H1 (cell line): ENCODE measurements around the gene MTX1. TPM values are rescaled to one million over a fixed set of nuclear protein-coding genes. Genes with fewer than 3 reads are reported as not detected.
A peak's percentile ranks its signal among the peaks of the same experiment; 100 is the strongest.

Experiments used
- CTCF ChIA-PET: fragments of 300-600 bp; sonication (Branson Sonifier 250); formaldehyde crosslinking; loops from one replicate; lab custom pipeline; 2021; ENCODE audit not compliant: partially characterized antibody; lab: Charles Lee
- POLR2A ChIA-PET: fragments of 300-600 bp; sonication (Branson Sonifier 250); formaldehyde crosslinking; loops from one replicate; lab custom pipeline; 2021; ENCODE audit warnings: inconsistent platforms; ENCODE audit not compliant: partially characterized antibody; lab: Charles Lee
- DNase-seq, 2 experiments: peaks; one replicate each; pipeline versions ENCODE4 v3.0.0 to v3.0.0-alpha.2; 2010 to 2022; ENCODE audit warnings: low spot score in 2 of 2, low read depth in 1 of 2, mixed read lengths in 1 of 2
- FAIRE-seq: peaks from 2 replicates; lab custom pipeline; 2011; peaks lifted over from hg19 to GRCh38; lab: Jason Lieb, UNC
- H2AFZ ChIP-seq: 2 replicates; pipeline ENCODE4 v1.8.1; 2012; ENCODE audit warnings: low read length, inconsistent platforms
- H2AK5ac ChIP-seq: 2 replicates; pipeline ENCODE4 v1.6.1; 2013; ENCODE audit warnings: low read depth, low read length
- H2BK120ac ChIP-seq: replicated peaks from 2 replicates; pipeline ENCODE3; 2013; ENCODE audit warnings: low read depth, low read length, inconsistent platforms
- H2BK12ac ChIP-seq: 2 replicates; pipeline ENCODE4 v1.6.1; 2013; ENCODE audit warnings: low read depth, low read length
- H2BK15ac ChIP-seq: 2 replicates; pipeline ENCODE4 v1.6.1; 2013; ENCODE audit warnings: low read length
- H2BK20ac ChIP-seq: 2 replicates; pipeline ENCODE4 v1.6.1; 2013; ENCODE audit warnings: low read length
- H2BK5ac ChIP-seq: 2 replicates; pipeline ENCODE4 v1.6.1; 2013; ENCODE audit warnings: low read depth, low read length
- H3K14ac ChIP-seq: 2 replicates; pipeline ENCODE4 v1.6.1; 2013; ENCODE audit warnings: inconsistent platforms; ENCODE audit not compliant: insufficient read length
- H3K18ac ChIP-seq: 2 replicates; pipeline ENCODE4 v1.6.1; 2013; ENCODE audit warnings: low read length; ENCODE audit errors: extremely low read depth
- H3K23ac ChIP-seq: 2 replicates; pipeline ENCODE4 v1.6.1; 2013; ENCODE audit warnings: inconsistent platforms; ENCODE audit not compliant: insufficient read length
- H3K23me2 ChIP-seq: 2 replicates; pipeline ENCODE4 v1.6.1; 2013; ENCODE audit warnings: low read depth, low read length
- H3K27ac ChIP-seq: 2 replicates; pipeline ENCODE4 v1.6.1; 2011; ENCODE audit warnings: low read depth, low read length, inconsistent platforms
- H3K27me3 ChIP-seq, 4 experiments: replicated peaks in 1 of 4; 1 replicate in 1 of 4; 2 replicates in 3 of 4; pipeline versions ENCODE4 v1.6.1 to v1.8.1; 2011 to 2013; ENCODE audit warnings: low read length in 3 of 4, mild to moderate bottlenecking in 3 of 4, inconsistent platforms in 2 of 4, mixed read lengths in 2 of 4, moderate library complexity in 1 of 4; ENCODE audit not compliant: control insufficient read depth in 3 of 4, insufficient read depth in 3 of 4; ENCODE audit errors: extremely low read depth in 1 of 4
- H3K36me3 ChIP-seq, 4 experiments: 2 replicates each; pipeline versions ENCODE4 v1.6.1 to v1.8.1; 2011 to 2013; ENCODE audit warnings: mild to moderate bottlenecking in 4 of 4, low read length in 3 of 4, moderate library complexity in 2 of 4, control low read depth in 1 of 4, inconsistent platforms in 1 of 4; ENCODE audit not compliant: insufficient read depth in 4 of 4, control insufficient read depth in 2 of 4
- H3K4ac ChIP-seq: replicated peaks from 2 replicates; pipeline ENCODE3; 2013; ENCODE audit warnings: low read length, low read depth, mixed read lengths, inconsistent platforms; ENCODE audit not compliant: insufficient read length
- H3K4me1 ChIP-seq, 4 experiments: replicated peaks in 1 of 4; 1 replicate in 1 of 4; 2 replicates in 3 of 4; pipeline versions ENCODE4 v1.6.1 to v1.8.1; 2011 to 2013; ENCODE audit warnings: low read length in 3 of 4, inconsistent platforms in 2 of 4, mixed read lengths in 1 of 4; ENCODE audit not compliant: insufficient read depth in 4 of 4, control insufficient read depth in 3 of 4
- H3K4me2 ChIP-seq, 2 experiments: 2 replicates each; pipeline versions ENCODE4 v1.6.1 to v1.8.1; 2011 to 2013; ENCODE audit warnings: low read depth in 2 of 2, low read length in 2 of 2, control low read depth in 1 of 2, inconsistent platforms in 1 of 2, mild to moderate bottlenecking in 1 of 2; ENCODE audit not compliant: insufficient read depth in 1 of 2
- H3K4me3 ChIP-seq, 4 experiments: fragments of 200-600, 300-600 bp in 1 of 4; sonication (generic), shearing (Covaris generic), sonication (Bioruptor Twin) in 1 of 4; 2 replicates each; pipeline versions ENCODE4 v1.5.1 to v1.8.1; 2011 to 2016; ENCODE audit warnings: low read length in 4 of 4, low read depth in 3 of 4, control low read depth in 2 of 4, inconsistent platforms in 2 of 4, mild to moderate bottlenecking in 2 of 4, mixed read lengths in 1 of 4, moderate library complexity in 1 of 4; ENCODE audit not compliant: insufficient read depth in 2 of 4; ENCODE audit errors: extremely low read depth in 1 of 4
- H3K56ac ChIP-seq: replicated peaks from 2 replicates; pipeline ENCODE3; 2013; ENCODE audit warnings: low read depth, mild to moderate bottlenecking, mixed read lengths, low read length, inconsistent platforms; ENCODE audit not compliant: insufficient read length
- H3K79me1 ChIP-seq: 2 replicates; pipeline ENCODE4 v1.6.1; 2013; ENCODE audit warnings: low read depth, low read length, control low read depth
- H3K79me2 ChIP-seq, 2 experiments: 2 replicates each; pipeline versions ENCODE4 v1.6.1 to v1.8.1; 2012 to 2013; ENCODE audit warnings: low read length in 2 of 2, mild to moderate bottlenecking in 2 of 2, inconsistent platforms in 1 of 2; ENCODE audit not compliant: insufficient read depth in 2 of 2, control insufficient read depth in 1 of 2
- H3K9ac ChIP-seq, 4 experiments: replicated peaks in 1 of 4; 1 replicate in 1 of 4; 2 replicates in 3 of 4; pipeline versions ENCODE4 v1.6.1 to v1.8.1; 2011 to 2013; ENCODE audit warnings: low read depth in 3 of 4, low read length in 3 of 4, control low read depth in 2 of 4, mild to moderate bottlenecking in 2 of 4, moderate library complexity in 2 of 4, inconsistent platforms in 1 of 4; ENCODE audit errors: extremely low read depth in 1 of 4
- H3K9me3 ChIP-seq, 2 experiments: 2 replicates each; pipeline versions ENCODE4 v1.6.1 to v1.8.1; 2012 to 2013; ENCODE audit warnings: mild to moderate bottlenecking in 2 of 2, moderate library complexity in 2 of 2, control low read depth in 1 of 2, inconsistent platforms in 1 of 2, low read depth in 1 of 2, low read length in 1 of 2, mixed read lengths in 1 of 2; ENCODE audit not compliant: insufficient read depth in 2 of 2
- H4K20me1 ChIP-seq, 2 experiments: replicated peaks in 1 of 2; 2 replicates each; pipeline versions ENCODE3 to v1.8.1; 2011 to 2013; ENCODE audit warnings: inconsistent platforms in 2 of 2, low read length in 2 of 2, mild to moderate bottlenecking in 1 of 2; ENCODE audit not compliant: insufficient read depth in 2 of 2, control insufficient read depth in 1 of 2
- H4K5ac ChIP-seq: 2 replicates; pipeline ENCODE4 v1.6.1; 2013; ENCODE audit warnings: low read length, low read depth, mixed read lengths, inconsistent platforms; ENCODE audit not compliant: insufficient read length
- H4K8ac ChIP-seq: 2 replicates; pipeline ENCODE4 v1.8.0; 2013; ENCODE audit warnings: mild to moderate bottlenecking, moderate library complexity, low read length, inconsistent platforms; ENCODE audit not compliant: insufficient read depth; ENCODE audit errors: extremely low read depth
- H4K91ac ChIP-seq: replicated peaks from 2 replicates; pipeline ENCODE3; 2013; ENCODE audit warnings: low read length, mixed read lengths, inconsistent platforms; ENCODE audit not compliant: insufficient read length
- CHD2 ChIP-seq: IDR thresholded peaks from 2 replicates; pipeline ENCODE4 v1.6.1; 2012; ENCODE audit warnings: low read length, improper control_type of control experiment
- EZH2 ChIP-seq: fragments of 200-600 bp; sonication (generic); IDR thresholded peaks from 2 replicates; pipeline ENCODE4 v1.7.1; 2012; ENCODE audit warnings: low read depth, mild to moderate bottlenecking, moderate library complexity, low read length, inconsistent platforms; ENCODE audit not compliant: severe bottlenecking
- GABPA ChIP-seq: IDR thresholded peaks from 2 replicates; pipeline ENCODE4 v1.6.1; 2011; ENCODE audit warnings: mild to moderate bottlenecking, low read length, moderate library complexity, borderline replicate concordance; ENCODE audit not compliant: insufficient read depth
- HDAC2 ChIP-seq, 2 experiments: fragments of 300-600 bp in 1 of 2; sonication (generic) in 1 of 2; IDR thresholded peaks; 2 replicates each; pipeline ENCODE4 v1.6.1; 2011 to 2012; ENCODE audit warnings: low read depth in 2 of 2, low read length in 2 of 2, mild to moderate bottlenecking in 2 of 2, moderate library complexity in 2 of 2, borderline replicate concordance in 1 of 2, inconsistent platforms in 1 of 2
- HDAC6 ChIP-seq: IDR thresholded peaks from one replicate; pipeline ENCODE4 v1.7.1; 2012; ENCODE audit warnings: low read depth, mild to moderate bottlenecking, inconsistent platforms, low read length, moderate library complexity
- RBBP5 ChIP-seq: IDR thresholded peaks from 2 replicates; pipeline ENCODE4 v1.7.1; 2012; ENCODE audit warnings: low read depth, mild to moderate bottlenecking, inconsistent platforms, low read length, moderate library complexity, borderline replicate concordance
- SAP30 ChIP-seq: fragments of 300-600 bp; sonication (generic); IDR thresholded peaks from 2 replicates; pipeline ENCODE4 v1.7.1; 2012; ENCODE audit warnings: low read length, moderate library complexity, mild to moderate bottlenecking, inconsistent platforms; ENCODE audit not compliant: insufficient read depth, insufficient replicate concordance
- SP4 ChIP-seq: IDR thresholded peaks from 2 replicates; pipeline ENCODE4 v1.6.1; 2012; ENCODE audit warnings: low read length, inconsistent platforms
- TAF7 ChIP-seq: optimal IDR thresholded peaks from 2 replicates; pipeline ENCODE3; 2011; ENCODE audit warnings: low read depth, mild to moderate bottlenecking, inconsistent platforms, low read length, moderate library complexity, borderline replicate concordance
- WGBS, 2 experiments: shearing (Covaris generic) in 1 of 2; methylation state at CpG; one replicate each; pipeline versions ENCODE4 v1.1.6 to v1.1.7; 2013 to 2015; ENCODE audit warnings: low lambda C conversion rate in 2 of 2, mixed read lengths in 2 of 2, inconsistent platforms in 1 of 2, low coverage in 1 of 2, missing lambda C conversion rate in 1 of 2; ENCODE audit not compliant: insufficient replicate concordance in 2 of 2, insufficient coverage in 1 of 2, insufficient read length in 1 of 2; ENCODE audit errors: extremely low coverage in 1 of 2, missing lambda C conversion rate in 1 of 2; 5-methylcytosine and 5-hydroxymethylcytosine counted together
- polyA plus RNA-seq, 7 experiments: library from polyadenylated mRNA; depleted of rRNA in 3 of 7; stranded (reverse) in 5 of 7; unstranded in 2 of 7; fragments of >200 nt in 5 of 7; fragments of 200-250 nt in 2 of 7; gene quantifications; 1 replicate in 5 of 7; 2 replicates in 1 of 7; 4 replicates in 1 of 7; pipeline versions ENCODE4 v1.2.1 to v1.2.3, GENCODE V29; 2011 to 2013; ENCODE audit warnings: missing spikeins in 2 of 7, mixed read lengths in 2 of 7
- total RNA-seq: library from RNA; stranded (reverse); fragmentation: NEBNext Ultra II Directional; extraction: Animal tissue kit (Norgen Biotek cat#: 25700); gene quantifications from 2 replicates; pipeline ENCODE4 v1.2.1, GENCODE V29; 2021

The MTX1 gene
- total and polyA plus RNA-seq, 2 of the 8 experiments (the other 6 are each of a cell fraction or from before 2014, with no cell fraction given): 47.9 to 131 TPM

- Histone ChIP-seq H2AK5ac (peak overlapping the region; percentile 99), H4K91ac (peak overlapping the region; percentile 86), H2BK15ac (peak overlapping the region; percentile 88; the same call in 1 of the 2 replicates), H3K36me3 (peaks cover 30 to 42% (median 34%) of the 10 kb centered on the region in 4 experiments), H3K56ac (peak overlapping the region; percentile 97), H3K14ac (peak overlapping the region; percentile 24), H2BK20ac (peak overlapping the region; percentile 63), H2BK120ac (peak overlapping the region; percentile 89), H4K20me1 (peaks cover 10 to 30% of the 10 kb centered on the region in 2 experiments), H3K4me2 (peak overlapping the region; percentile 93 to 95), H3K9me3 (no peaks in the 10 kb centered on the region), H2BK5ac (peak overlapping the region; percentile 99), H4K5ac (peak overlapping the region; percentile 98), H3K79me2 (peaks cover 6 to 34% of the 10 kb centered on the region in 2 experiments; a peak in 3 of 4 replicates), H2BK12ac (peak overlapping the region; percentile 96), H3K4ac (peak overlapping the region; percentile 99), H2AFZ (no peak overlapping the region), H4K8ac (peak overlapping the region; percentile 80; the same call in 1 of the 2 replicates), H3K27me3 (no peaks in the 10 kb centered on the region; a peak in 1 of 7 replicates), H3K79me1 (peaks cover 22% of the 10 kb centered on the region), H3K4me3 (peak overlapping the region; percentile 94 to 98 (median 96)), H3K23me2 (peaks cover 24% of the 10 kb centered on the region), H3K9ac (peak overlapping the region; percentile 55 to 96 (median 93)), H3K18ac (peak overlapping the region; percentile 82), H3K4me1 (peaks cover 9 to 31% (median 25%) of the 10 kb centered on the region in 4 experiments), H3K27ac (peak overlapping the region; percentile 92), H3K23ac (no peak overlapping the region)
- FAIRE-seq (no peak), DNase-seq (peak in 1 of 2 experiments; percentile 55)
- WGBS, 2 experiments: 0% methylated on average over 9 of the region's 27 CpGs; no CpG with 5 or more reads in 1 of the 2 experiments
- ChIA-PET POLR2A (interaction anchor here (0.6 to 19.4 kb wide), 30 partner anchors 12 to 240 kb away, joined by 3 to 512 read pairs (median 6); partner anchors contain the start of genes FLAD1, HCN3, KRTCAP2 and MTX1), CTCF (interaction anchor here (0.8 to 5.1 kb wide), 12 partner anchors 10 to 112 kb away, joined by 3 to 107 read pairs (median 8); partner anchors contain the start of genes KRTCAP2, THBS3 and TRIM46)
- peak; percentile 47 for TF ChIP-seq SAP30
- no peak for TF ChIP-seq HDAC6
- TF ChIP-seq SP4: no peak
- TF ChIP-seq GABPA: no peak
- no peak for TF ChIP-seq EZH2
- TF ChIP-seq TAF7: peak; percentile 66
- TF ChIP-seq CHD2: no peak
- no peak for TF ChIP-seq RBBP5
- TF ChIP-seq HDAC2 (IDR thresholded peaks at IDR 0.05; ENCODE audit: borderline replicate concordance in 1 of 2, low read depth in 2 of 2, low read length in 2 of 2): 0 out of 4 replicates have a peak, but pooled peaks of 1 of the 2 experiments have one; percentile 12
Measured at GRCh38 chr1:155195201-155196102, 13.0 kb upstream of the MTX1 start.
